PC-9 (cell line): ENCODE data around the gene SEC24B.

ENCODE experiments used
- EZH2 ChIP-seq: fragments of 200-600 bp; sonication (generic); IDR thresholded peaks from 2 replicates; pipeline ENCODE4 v1.8.0; 2017; ENCODE audit warnings: antibody characterized with exemption, low read depth
- TF ChIP-seq, protein P1 (sequence below): fragments of 200-600 bp; sonication (generic); conservative IDR thresholded peaks from 2 replicates; pipeline ENCODE4 v1.6.1; 2017; ENCODE audit warnings: mixed run types, antibody characterized with exemption, mild to moderate bottlenecking, moderate library complexity

DNA sequence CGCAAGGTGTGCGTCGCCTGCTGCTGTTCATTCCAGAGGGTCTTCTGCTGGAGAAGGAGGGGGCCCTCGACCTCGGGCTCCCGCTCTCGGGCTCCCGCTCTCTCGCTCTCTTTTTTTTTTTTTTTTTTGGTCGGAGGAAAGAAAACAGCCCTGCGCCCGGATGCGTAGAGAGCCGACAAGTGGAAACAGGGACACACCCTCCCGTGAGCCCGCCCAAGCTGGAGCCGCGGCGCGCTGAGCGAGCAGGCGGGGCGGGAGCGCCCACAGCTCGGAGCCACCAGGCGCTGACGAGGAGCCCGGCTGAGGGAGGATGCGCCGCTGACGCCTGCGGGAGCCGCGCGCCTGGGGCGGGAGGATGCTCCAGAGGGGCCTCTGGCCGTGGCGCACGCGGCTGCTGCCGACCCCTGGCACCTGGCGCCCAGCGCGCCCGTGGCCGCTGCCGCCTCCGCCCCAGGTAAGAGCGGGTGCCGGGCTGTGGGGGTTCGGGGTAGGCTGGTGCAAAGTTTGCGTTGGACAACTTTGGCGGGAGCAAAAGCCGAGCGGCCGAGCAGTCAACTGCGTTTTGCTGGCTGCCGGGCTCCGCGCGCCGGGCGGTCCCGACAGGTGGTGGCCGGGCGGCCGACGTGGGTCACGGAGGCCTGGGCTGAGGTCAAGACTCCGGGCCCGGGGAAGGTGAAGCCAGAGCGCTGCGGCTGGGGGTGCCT, 126.5 kb downstream of the SEC24B start, which contains the start of gene MCUB:
- TF ChIP-seq, protein P1, sequence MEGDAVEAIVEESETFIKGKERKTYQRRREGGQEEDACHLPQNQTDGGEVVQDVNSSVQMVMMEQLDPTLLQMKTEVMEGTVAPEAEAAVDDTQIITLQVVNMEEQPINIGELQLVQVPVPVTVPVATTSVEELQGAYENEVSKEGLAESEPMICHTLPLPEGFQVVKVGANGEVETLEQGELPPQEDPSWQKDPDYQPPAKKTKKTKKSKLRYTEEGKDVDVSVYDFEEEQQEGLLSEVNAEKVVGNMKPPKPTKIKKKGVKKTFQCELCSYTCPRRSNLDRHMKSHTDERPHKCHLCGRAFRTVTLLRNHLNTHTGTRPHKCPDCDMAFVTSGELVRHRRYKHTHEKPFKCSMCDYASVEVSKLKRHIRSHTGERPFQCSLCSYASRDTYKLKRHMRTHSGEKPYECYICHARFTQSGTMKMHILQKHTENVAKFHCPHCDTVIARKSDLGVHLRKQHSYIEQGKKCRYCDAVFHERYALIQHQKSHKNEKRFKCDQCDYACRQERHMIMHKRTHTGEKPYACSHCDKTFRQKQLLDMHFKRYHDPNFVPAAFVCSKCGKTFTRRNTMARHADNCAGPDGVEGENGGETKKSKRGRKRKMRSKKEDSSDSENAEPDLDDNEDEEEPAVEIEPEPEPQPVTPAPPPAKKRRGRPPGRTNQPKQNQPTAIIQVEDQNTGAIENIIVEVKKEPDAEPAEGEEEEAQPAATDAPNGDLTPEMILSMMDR: no peak
- TF ChIP-seq EZH2: no peak
